ENCODE measurements around the gene C11orf42.

GRCh38 chr11:6204706-6205105, 651 bp upstream of the C11orf42 start:
- TF ChIP-seq EZH2phosphoT487 (IDR thresholded peaks at IDR 0.05; ENCODE audit: borderline replicate concordance, low read length): no peak
- no peak for TF ChIP-seq CTCF (conservative IDR thresholded peaks at IDR 0.05; ENCODE audit: low read depth, low read length)
- no peak for TF ChIP-seq EZH2 (IDR thresholded peaks at IDR 0.05; ENCODE audit: low read length, unreplicated experiment)

Data from PC-3 (cell line).